ENCODE data around the gene PDE4D.

PDE4D gene

GRCh38 chr5:59535561-59535960, 358.0 kb downstream of the PDE4D start:
- H3K4me1 ChIP-seq (ENCODE audit: control insufficient read depth, insufficient read depth, low read length), result no peaks in the 10 kb centered on the region
- no peak overlapping the region for H3K4me3 ChIP-seq (ENCODE audit: low read length)
- no peaks in the 10 kb centered on the region for H3K36me3 ChIP-seq (ENCODE audit: control insufficient read depth, insufficient read depth, low read length)
- H3K9ac ChIP-seq (ENCODE audit: low read length), result no peak overlapping the region
- H3K9me3 ChIP-seq (ENCODE audit: control insufficient read depth, low read length), result no peaks in the 10 kb centered on the region
- H3K27me3 ChIP-seq (ENCODE audit: control insufficient read depth, insufficient read depth, low read length), result no peaks in the 10 kb centered on the region

DNA sequence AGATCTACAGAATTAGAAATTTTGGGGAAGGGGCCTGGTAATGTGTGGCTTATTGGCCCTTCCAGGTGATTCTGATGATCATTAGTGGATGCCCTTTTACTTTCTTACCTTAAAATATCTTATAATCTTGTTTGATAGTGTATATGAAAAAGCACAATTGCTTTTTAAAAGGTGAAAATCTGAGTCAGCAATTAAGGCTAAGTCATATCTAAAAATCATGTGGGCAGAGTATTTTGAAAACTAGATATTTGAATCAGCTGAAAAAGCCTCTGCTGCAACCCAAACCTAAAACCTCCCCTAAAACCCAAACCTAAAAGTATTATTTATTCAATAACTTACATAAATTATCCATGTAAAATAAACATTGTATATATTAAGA, 359.8 kb downstream of the PDE4D start:
- peaks cover 3% of the 10 kb centered on the region for H3K4me1 ChIP-seq (ENCODE audit: control insufficient read depth, insufficient read depth, low read length)
- no peak overlapping the region for H3K4me3 ChIP-seq (ENCODE audit: low read length)
- no peak overlapping the region for H3K9ac ChIP-seq (ENCODE audit: low read length)
- H3K36me3 ChIP-seq (ENCODE audit: control insufficient read depth, insufficient read depth, low read length), result no peaks in the 10 kb centered on the region
- no peaks in the 10 kb centered on the region for H3K9me3 ChIP-seq (ENCODE audit: control insufficient read depth, low read length)
- no peaks in the 10 kb centered on the region for H3K27me3 ChIP-seq (ENCODE audit: control insufficient read depth, insufficient read depth, low read length)

GRCh38 chr5:59532979-59533729, 360.4 kb downstream of the PDE4D start:
- Histone ChIP-seq H3K9ac (ENCODE audit: low read length) (no peak overlapping the region), H3K36me3 (ENCODE audit: control insufficient read depth, insufficient read depth, low read length) (no peaks in the 10 kb centered on the region), H3K4me1 (ENCODE audit: control insufficient read depth, insufficient read depth, low read length) (peaks cover 9% of the 10 kb centered on the region), H3K4me3 (ENCODE audit: low read length) (no peak overlapping the region), H3K9me3 (ENCODE audit: control insufficient read depth, low read length) (no peaks in the 10 kb centered on the region), H3K27me3 (ENCODE audit: control insufficient read depth, insufficient read depth, low read length) (no peaks in the 10 kb centered on the region)

DNA sequence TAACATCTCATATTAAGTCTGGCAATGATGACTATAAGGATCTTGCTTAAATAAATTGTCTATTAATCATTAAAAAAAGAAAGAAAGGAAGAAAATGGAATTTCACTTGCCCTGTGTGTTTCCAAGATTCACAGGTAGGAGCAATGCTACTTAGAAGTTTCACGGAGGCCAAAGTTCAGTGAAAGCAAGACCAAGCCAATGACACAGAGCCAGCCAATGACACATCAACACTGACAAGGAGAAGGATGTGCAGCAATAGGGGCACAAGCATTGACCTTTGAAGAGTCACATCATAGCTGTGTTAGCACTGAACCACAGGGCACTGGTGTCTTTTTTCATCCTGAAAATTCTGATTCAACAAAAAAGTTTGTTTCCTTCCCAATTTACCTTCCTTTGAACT, 364.3 kb downstream of the PDE4D start:
- Histone ChIP-seq H3K36me3 (ENCODE audit: control insufficient read depth, insufficient read depth, low read length) (no peaks in the 10 kb centered on the region), H3K27me3 (ENCODE audit: control insufficient read depth, insufficient read depth, low read length) (no peaks in the 10 kb centered on the region)

GRCh38 chr5:59528202-59528862, 365.2 kb downstream of the PDE4D start:
- H3K4me1 ChIP-seq (ENCODE audit: control insufficient read depth, insufficient read depth, low read length), result peaks cover 14% of the 10 kb centered on the region
- no peaks in the 10 kb centered on the region for H3K36me3 ChIP-seq (ENCODE audit: control insufficient read depth, insufficient read depth, low read length)
- no peaks in the 10 kb centered on the region for H3K9me3 ChIP-seq (ENCODE audit: control insufficient read depth, low read length)
- H3K9ac ChIP-seq (ENCODE audit: low read length), result no peak overlapping the region
- H3K27me3 ChIP-seq (ENCODE audit: control insufficient read depth, insufficient read depth, low read length), result no peaks in the 10 kb centered on the region
- H3K4me3 ChIP-seq (ENCODE audit: low read length), result no peak overlapping the region

More for the DNA sequence above, 364.3 kb downstream of the PDE4D start:
- Histone ChIP-seq H3K9me3 (ENCODE audit: control insufficient read depth, low read length) (no peaks in the 10 kb centered on the region), H3K4me3 (ENCODE audit: low read length) (no peak overlapping the region), H3K4me1 (ENCODE audit: control insufficient read depth, insufficient read depth, low read length) (peaks cover 14% of the 10 kb centered on the region), H3K9ac (ENCODE audit: low read length) (no peak overlapping the region)

DNA sequence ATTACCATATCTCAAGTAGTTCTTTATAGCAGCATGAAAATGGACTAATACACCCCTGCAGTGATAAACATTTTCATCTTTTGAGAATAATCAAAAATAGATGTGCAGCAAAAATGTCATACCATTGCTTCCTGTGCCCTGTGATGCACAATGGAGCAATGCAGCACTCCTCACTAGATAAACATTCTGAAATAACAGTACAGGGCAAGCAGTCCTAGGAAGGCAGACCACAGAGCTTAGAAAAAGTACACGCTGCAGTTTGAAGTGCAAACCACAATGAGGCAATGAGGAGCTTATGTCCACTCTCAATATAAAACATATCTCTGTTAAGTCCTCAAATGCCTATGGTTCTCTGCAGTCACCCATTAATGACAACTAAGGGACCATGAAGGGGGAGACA, 367.6 kb downstream of the PDE4D start:
- Histone ChIP-seq H3K4me1 (ENCODE audit: control insufficient read depth, insufficient read depth, low read length) (peaks cover 14% of the 10 kb centered on the region), H3K27me3 (ENCODE audit: control insufficient read depth, insufficient read depth, low read length) (no peaks in the 10 kb centered on the region), H3K36me3 (ENCODE audit: control insufficient read depth, insufficient read depth, low read length) (no peaks in the 10 kb centered on the region), H3K9me3 (ENCODE audit: control insufficient read depth, low read length) (no peaks in the 10 kb centered on the region), H3K4me3 (ENCODE audit: low read length) (no peak overlapping the region), H3K9ac (ENCODE audit: low read length) (no peak overlapping the region)

- Histone ChIP-seq H3K36me3 (ENCODE audit: control insufficient read depth, insufficient read depth, low read length) (no peaks in the 10 kb centered on the region), H3K4me1 (ENCODE audit: control insufficient read depth, insufficient read depth, low read length) (peaks cover 14% of the 10 kb centered on the region), H3K4me3 (ENCODE audit: low read length) (no peak overlapping the region), H3K9me3 (ENCODE audit: control insufficient read depth, low read length) (no peaks in the 10 kb centered on the region), H3K27me3 (ENCODE audit: control insufficient read depth, insufficient read depth, low read length) (no peaks in the 10 kb centered on the region), H3K9ac (ENCODE audit: low read length) (no peak overlapping the region)
Measured at GRCh38 chr5:59525311-59525710, 368.2 kb downstream of the PDE4D start.

DNA sequence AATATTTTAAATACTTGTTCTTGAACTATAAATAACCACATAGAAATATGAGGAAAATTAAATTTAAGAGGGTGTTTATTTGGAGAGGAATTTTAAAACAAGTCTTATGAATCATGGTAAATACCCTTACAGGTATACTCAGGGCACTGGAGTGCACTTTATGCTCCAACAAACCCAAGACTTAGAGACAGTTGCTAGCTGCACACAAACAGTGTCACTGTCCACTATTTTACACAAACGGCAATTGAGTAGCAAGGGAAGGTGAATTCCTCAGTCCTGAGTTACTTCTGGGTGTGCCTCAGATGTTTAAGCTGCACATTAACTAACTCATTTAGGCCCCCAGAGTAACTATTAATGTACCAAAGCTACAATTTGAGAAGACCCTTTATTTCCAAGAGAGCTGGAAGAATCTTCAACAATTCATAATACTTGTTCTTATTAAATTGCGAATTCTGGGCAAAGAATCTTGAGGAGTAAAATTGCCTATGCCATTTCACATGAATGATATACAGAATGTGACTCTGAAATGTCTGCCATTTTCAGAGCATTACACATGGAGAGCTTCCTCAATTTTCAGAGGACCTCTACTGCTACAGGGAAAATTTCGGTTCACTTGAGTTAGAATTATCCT, 371.2 kb downstream of the PDE4D start:
- Histone ChIP-seq H3K4me1 (ENCODE audit: control insufficient read depth, insufficient read depth, low read length) (no peaks in the 10 kb centered on the region), H3K9me3 (ENCODE audit: control insufficient read depth, low read length) (no peaks in the 10 kb centered on the region), H3K9ac (ENCODE audit: low read length) (no peak overlapping the region)

GRCh38 chr5:59521476-59521875, 372.1 kb downstream of the PDE4D start:
- Histone ChIP-seq H3K4me3 (ENCODE audit: low read length) (no peak overlapping the region), H3K27me3 (ENCODE audit: control insufficient read depth, insufficient read depth, low read length) (no peaks in the 10 kb centered on the region)

More for the DNA sequence above, 371.2 kb downstream of the PDE4D start:
- H3K36me3 ChIP-seq (ENCODE audit: control insufficient read depth, insufficient read depth, low read length), result no peaks in the 10 kb centered on the region
- H3K4me3 ChIP-seq (ENCODE audit: low read length), result no peak overlapping the region
- no peaks in the 10 kb centered on the region for H3K27me3 ChIP-seq (ENCODE audit: control insufficient read depth, insufficient read depth, low read length)

GRCh38 chr5:59519338-59519737, 374.2 kb downstream of the PDE4D start:
- Histone ChIP-seq H3K4me1 (ENCODE audit: control insufficient read depth, insufficient read depth, low read length) (no peaks in the 10 kb centered on the region), H3K9me3 (ENCODE audit: control insufficient read depth, low read length) (no peaks in the 10 kb centered on the region), H3K9ac (ENCODE audit: low read length) (no peak overlapping the region), H3K4me3 (ENCODE audit: low read length) (no peak overlapping the region), H3K27me3 (ENCODE audit: control insufficient read depth, insufficient read depth, low read length) (no peaks in the 10 kb centered on the region), H3K36me3 (ENCODE audit: control insufficient read depth, insufficient read depth, low read length) (no peaks in the 10 kb centered on the region)

More at GRCh38 chr5:59521476-59521875, 372.1 kb downstream of the PDE4D start:
- Histone ChIP-seq H3K4me1 (ENCODE audit: control insufficient read depth, insufficient read depth, low read length) (no peaks in the 10 kb centered on the region), H3K9me3 (ENCODE audit: control insufficient read depth, low read length) (no peaks in the 10 kb centered on the region), H3K36me3 (ENCODE audit: control insufficient read depth, insufficient read depth, low read length) (no peaks in the 10 kb centered on the region), H3K9ac (ENCODE audit: low read length) (no peak overlapping the region)

- H3K9me3 ChIP-seq (ENCODE audit: control insufficient read depth, low read length), result no peaks in the 10 kb centered on the region
- H3K4me1 ChIP-seq (ENCODE audit: control insufficient read depth, insufficient read depth, low read length), result no peaks in the 10 kb centered on the region
- no peaks in the 10 kb centered on the region for H3K36me3 ChIP-seq (ENCODE audit: control insufficient read depth, insufficient read depth, low read length)
- H3K27me3 ChIP-seq (ENCODE audit: control insufficient read depth, insufficient read depth, low read length), result no peaks in the 10 kb centered on the region
- H3K9ac ChIP-seq (ENCODE audit: low read length), result no peak overlapping the region
- no peak overlapping the region for H3K4me3 ChIP-seq (ENCODE audit: low read length)
Measured at GRCh38 chr5:59517926-59518585, 375.5 kb downstream of the PDE4D start.

DNA sequence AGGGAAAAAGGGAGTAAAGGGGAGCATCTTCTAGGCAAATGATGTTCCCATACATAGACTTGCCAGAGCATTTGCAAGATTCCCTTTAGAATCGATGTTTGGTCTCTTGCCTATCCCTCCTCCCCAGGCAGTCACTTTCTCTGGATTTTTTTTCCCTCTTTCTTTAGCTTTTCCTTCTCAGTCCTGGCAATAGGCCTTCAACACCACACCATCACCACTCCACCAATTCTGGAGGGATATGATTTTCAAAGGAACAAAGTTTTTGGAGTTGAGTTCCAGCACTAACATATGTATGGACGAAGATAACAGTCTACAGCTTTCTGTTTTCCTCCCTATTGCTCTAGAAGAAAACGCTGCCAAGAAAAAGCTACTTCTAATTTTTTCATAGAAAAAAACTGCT, 377.4 kb downstream of the PDE4D start:
- Histone ChIP-seq H3K27me3 (ENCODE audit: control insufficient read depth, insufficient read depth, low read length) (no peaks in the 10 kb centered on the region), H3K9me3 (ENCODE audit: control insufficient read depth, low read length) (no peaks in the 10 kb centered on the region)

More for the DNA sequence above, 377.4 kb downstream of the PDE4D start:
- Histone ChIP-seq H3K4me3 (ENCODE audit: low read length) (no peak overlapping the region), H3K4me1 (ENCODE audit: control insufficient read depth, insufficient read depth, low read length) (no peaks in the 10 kb centered on the region), H3K36me3 (ENCODE audit: control insufficient read depth, insufficient read depth, low read length) (no peaks in the 10 kb centered on the region), H3K9ac (ENCODE audit: low read length) (no peak overlapping the region)

All from mucosa of stomach (tissue), 1 donor.